Endothelial cell of hepatic sinusoid (primary cell): ENCODE measurements around the gene LYPLA2.
"Not testable (repeated sequence)": the region's sequence is repeated elsewhere in the genome, so short reads cannot be mapped to it uniquely, and the experiment has no call there.

Source experiments
- in situ Hi-C: cut with HindIII; loops from 2 replicates; pipeline ENCODE4 v1.10.0; 2017; ENCODE audit warnings: low sequenced_read_pairs

LYPLA2 gene

DNA sequence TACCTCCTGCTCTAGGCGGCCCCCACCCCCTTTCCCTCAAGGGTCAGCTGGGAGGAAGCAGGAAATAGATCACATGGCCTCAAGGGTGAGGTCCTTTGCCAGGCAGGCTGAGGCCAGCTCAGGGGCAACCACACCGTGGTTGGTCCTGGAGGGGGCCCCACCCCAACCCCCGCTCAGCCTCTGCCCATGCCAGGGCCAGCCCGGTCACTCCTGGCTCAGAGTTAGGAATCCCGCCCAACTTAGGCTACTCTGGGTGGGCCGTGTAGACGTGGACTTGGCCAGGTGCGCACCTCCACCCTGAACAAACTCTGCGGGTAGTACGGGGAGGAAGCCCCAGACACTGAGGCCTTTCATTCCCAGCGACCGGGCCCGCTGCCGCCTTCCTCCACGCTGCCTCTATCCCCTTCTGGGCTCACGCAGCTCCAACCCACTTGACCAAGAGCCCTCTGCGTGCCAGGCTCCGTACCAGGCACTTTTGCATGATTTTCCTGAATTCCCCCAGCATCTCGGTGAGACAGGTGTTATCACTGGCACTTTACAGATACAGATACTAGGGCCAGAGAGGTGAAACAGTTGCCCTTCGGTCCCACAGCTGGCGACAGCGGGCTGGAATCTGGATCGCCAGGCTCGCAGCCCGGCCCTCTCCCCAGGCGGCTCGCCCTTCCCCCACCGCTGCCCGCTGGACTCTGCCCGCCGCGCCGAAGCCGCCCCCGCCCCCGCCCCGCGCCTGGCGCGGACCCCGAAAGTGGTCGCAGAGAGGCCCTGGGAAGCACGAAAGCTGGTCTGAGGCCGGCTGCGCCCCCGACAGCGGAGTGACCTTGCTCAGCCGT, 8.8 kb downstream of the LYPLA2 start:
- in situ Hi-C loops: no loop called here

DNA sequence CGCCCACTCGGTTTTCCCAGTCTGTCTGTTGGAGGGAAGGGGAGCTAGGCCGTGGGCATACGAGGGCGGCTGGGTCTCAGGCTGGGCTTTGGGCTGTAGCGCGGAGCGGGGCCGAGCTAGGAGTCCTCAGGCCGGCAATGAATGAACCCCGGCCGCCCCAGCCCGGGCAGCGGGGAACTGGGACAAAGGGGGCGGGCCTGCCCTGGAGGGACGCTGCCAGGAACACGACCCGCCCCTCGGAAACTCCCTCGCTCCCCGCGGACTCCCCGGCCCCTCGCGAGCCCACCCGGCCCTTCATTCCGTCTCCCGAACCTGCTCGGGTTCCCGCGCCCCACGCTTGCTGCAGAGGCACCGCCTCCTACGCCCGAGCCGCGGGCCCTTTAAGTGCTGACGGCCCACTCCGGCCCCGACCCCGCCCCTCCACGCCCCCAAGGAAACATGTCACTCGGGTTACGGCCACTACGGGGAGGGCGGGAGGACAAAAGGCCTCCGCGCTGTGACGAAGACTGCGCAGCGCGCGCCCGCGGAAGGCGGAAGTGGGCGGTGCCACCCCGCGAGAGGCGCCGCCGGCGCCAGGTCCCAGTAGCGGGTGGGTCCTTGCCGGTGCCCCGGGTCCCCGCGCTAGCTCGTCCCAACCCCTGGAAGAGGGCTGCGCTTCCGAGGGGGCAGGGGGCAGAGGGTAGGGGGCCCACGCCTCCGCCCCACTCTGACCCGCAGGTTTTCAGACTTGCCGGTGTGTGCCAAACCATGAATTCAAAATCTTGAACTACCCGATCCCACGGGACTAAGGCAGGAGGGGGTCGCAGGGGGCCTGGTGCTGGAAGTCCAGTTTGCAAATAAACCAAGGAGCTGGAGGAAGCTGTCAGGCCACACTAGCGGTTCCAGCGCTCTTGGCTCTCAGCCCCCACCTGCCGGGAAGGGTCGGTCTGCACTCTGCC, 9.7 kb downstream of the LYPLA2 start, which contains the start of gene GALE:
Gene GALE (minus strand): TSS at position 355 of the 938 bp plus-strand sequence. CDS start 1,747 bp downstream, outside the sequence.
- in situ Hi-C loops: no loop called here

DNA sequence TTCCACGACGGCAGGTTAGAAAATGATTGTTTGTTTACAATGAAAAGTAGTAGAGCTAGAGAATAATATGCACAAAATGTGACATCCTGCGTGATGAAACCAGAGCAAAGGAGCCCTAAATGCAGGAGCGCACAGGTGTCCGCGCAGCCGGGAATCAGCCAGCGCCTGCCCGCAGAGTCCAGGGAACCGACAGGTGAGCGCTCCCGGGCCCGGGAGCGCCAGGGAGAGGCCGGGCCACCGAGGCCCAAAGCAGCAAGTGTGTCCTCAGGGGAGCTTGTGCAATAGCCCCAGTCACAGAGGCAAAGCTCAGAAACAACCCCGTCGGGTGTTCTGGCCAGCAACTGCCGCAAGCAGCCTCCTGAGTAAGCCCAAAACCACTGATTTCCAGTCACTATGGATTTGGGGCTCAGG, 10.4 kb downstream of the LYPLA2 start:
- in situ Hi-C loops: no loop called here

GRCh38 chr1:23801876-23802275, 10.9 kb downstream of the LYPLA2 start:
- in situ Hi-C loops: no loop called here

DNA sequence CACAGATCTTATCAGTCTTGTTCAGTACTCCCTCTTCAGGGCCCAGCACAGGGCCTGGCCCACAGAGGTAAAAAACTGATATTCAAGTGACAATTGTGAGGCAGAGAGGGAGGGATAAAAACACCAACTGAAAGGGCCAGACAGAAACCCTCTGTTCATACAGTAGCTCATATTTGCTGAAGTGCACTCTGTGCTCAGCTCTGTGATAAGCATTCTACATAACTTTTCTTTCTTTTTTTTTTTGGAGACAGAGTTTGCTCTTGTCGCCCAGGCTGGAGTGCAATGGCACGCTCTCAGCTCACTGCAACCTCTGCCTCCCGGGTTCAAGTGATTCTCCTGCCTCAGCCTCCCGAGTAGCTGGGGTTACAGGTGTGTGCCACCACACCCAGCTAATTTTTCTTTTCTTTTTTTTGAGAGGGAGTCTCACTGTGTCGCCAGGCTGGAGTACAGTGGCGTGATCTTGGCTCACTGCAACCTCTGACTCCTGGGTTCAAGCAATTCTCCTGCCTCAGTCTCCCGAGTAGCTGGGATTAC, 11.9 kb downstream of the LYPLA2 start:
- in situ Hi-C loops: not testable (repeated sequence)

DNA sequence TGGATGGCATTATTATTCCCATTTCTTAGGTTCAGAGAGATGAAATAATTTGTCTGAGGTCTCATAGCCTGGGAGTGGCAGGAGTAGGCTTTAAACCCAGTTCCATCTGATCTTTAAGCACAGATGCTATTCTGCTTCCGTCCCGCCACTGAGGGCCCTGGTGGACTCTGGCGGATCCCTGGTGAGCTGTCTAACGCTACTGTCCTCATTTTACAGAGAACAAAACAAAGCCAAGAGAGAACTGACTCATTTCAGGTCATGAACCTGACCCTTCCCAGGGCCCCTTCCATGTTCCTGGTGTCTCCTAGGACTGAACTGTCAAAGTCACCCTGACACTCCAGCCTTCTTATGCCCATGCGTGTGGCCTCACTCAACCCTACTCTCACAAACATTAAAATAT, 12.7 kb downstream of the LYPLA2 start:
- in situ Hi-C loops: no loop called here

GRCh38 chr1:23804183-23804835, 13.4 kb downstream of the LYPLA2 start:
- in situ Hi-C loops: no loop called here

- in situ Hi-C loops: loop anchor here (5.0 kb wide), 1 partner anchor 57 kb away; no protein-coding TSS in a partner anchor
These were observed 14.1 kb downstream of the LYPLA2 start for GRCh38 chr1:23805025-23805424.

- in situ Hi-C loops: loop anchor here (5.0 kb wide), 1 partner anchor 56 kb away; no protein-coding TSS in a partner anchor
These were observed 15.3 kb downstream of the LYPLA2 start for GRCh38 chr1:23806280-23806679.

DNA sequence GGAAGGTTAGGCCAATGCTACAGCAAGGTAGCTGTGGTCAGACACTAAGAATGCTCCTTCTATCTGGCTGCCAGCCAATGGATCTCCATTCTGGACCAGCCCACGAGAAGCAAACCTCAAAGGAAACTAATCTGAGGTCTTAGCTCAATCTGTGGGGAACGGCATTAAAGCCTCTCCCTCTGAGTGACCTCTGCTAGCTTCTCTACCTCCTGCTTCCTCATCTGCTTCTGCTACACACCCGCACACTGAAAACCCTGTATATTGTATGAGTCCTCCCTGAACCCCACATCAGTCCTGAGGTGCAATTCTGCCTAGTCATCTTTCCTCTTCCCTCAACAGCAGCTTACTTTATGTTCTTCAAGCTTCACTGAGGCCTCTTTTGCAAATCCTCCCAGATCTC, 16.5 kb downstream of the LYPLA2 start:
- in situ Hi-C loops: loop anchor here (5.0 kb wide), 1 partner anchor 55 kb away; no protein-coding TSS in a partner anchor

DNA sequence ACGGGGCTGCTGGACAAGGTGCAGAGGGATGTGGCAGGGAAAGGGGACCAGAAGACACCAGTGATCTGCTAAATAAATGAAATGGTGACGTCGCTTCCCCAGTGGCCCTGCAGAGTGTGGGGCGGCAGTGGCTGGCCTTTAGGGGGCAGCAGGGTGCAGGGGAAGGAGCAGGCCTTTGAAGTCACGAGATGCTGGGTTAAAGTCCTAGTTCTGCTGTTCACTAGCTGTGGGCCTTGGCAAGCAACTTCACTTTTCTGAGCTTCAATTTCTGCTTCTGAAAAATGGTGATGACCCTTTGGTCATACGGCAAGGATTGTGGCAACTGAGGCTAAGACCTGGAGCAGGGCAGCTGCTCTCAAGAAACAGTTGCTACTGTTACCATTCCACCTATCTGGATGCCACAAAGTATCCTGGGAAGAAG, 18.8 kb downstream of the LYPLA2 start:
- in situ Hi-C loops: loop anchor here (5.0 kb wide), 1 partner anchor 53 kb away; no protein-coding TSS in a partner anchor

GRCh38 chr1:23810818-23811540, 20.0 kb downstream of the LYPLA2 start:
- in situ Hi-C loops: no loop called here

GRCh38 chr1:23814016-23814415, 23.1 kb downstream of the LYPLA2 start:
- in situ Hi-C loops: no loop called here

- in situ Hi-C loops: no loop called here
These were observed 25.4 kb downstream of the LYPLA2 start for GRCh38 chr1:23816361-23816760.

DNA sequence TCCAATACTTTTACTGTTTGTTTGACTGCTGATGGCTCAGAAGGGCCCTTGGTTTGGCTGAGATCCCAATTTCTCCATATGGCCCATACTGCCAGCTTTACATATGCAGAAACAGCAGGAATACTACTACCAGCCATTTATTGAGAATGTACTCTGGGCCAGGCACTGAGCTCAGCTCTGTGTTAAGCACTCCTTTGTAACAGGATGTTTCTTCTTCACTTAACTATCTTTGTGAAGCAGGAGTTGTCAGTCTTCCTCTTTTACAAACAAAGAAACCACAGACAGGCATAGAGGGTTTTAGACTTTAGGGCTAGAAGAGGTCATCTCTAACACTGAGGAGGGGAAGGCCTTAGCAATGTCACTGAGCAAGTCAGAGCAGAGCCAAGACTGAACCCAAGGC, 26.0 kb downstream of the LYPLA2 start:
- in situ Hi-C loops: no loop called here

DNA sequence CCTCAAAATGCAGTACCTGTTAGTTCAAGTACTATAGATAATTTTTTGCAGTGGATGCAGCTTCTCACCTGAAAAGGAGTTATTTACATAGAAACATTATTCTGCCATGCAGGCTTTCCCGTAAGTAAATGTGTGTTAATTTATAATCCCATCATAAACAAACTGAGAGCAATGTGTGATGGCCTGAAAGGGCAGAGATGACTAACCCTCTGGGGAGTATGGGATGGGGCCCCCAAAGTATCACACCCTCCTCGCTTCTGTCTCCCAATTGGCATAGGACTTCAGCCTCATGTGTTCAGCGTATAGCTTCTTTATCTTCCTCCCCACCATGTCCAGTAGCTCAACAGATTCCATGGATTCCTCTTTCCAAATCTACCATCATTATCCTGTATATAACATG, 26.7 kb downstream of the LYPLA2 start:
- in situ Hi-C loops: no loop called here

GRCh38 chr1:23823767-23824166, 32.8 kb downstream of the LYPLA2 start:
- in situ Hi-C loops: no loop called here

DNA sequence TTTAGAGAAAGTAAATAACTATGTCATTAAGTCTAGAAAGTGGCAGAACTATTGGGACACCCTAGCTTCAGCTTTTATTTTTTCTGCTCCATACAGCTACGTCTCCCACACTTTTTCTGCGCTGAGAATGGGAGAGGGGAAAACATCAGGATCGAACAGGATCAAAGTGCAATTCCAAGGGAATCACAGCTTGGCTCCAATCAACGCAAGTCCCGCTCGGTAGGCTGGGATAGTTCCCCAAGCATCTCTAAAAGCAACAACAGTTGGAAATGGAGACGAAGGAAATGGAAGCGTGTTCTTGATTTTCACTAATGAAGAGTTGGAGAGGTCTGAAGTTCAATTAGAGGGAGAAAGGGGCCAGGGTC, 33.7 kb downstream of the LYPLA2 start:
- in situ Hi-C loops: no loop called here

- in situ Hi-C loops: no loop called here
These were observed 34.3 kb downstream of the LYPLA2 start, which contains the start of gene HMGCL for GRCh38 chr1:23825076-23825761. Gene HMGCL, minus strand, starts transcription at chr1:23825429. Its CDS starts 14 bp downstream, at chr1:23825415.
